Aorta (tissue), 5 donors: ENCODE results near the gene PHLDB1. TPM values are rescaled to one million over a fixed set of nuclear protein-coding genes. Genes with fewer than 3 reads are reported as not detected.
"Not testable (repeated sequence)": the region's sequence is repeated elsewhere in the genome, so short reads cannot be mapped to it uniquely, and the experiment has no call there.

Experiments
- ATAC-seq: fragments of 200-7000 bp; cut with Tn5 transposase; one replicate; pipeline ENCODE4 v1.9.1; 2022; ENCODE audit warnings: moderate library complexity; ENCODE audit not compliant: low FRiP score
- DNase-seq, 2 donors: peaks; one replicate each; pipeline ENCODE4 v3.0.0-alpha.2; 2020
- H3K27ac ChIP-seq, 2 donors: one replicate each; pipeline ENCODE4 v1.5.1; 2013; ENCODE audit warnings: low read length in 2 of 2, mild to moderate bottlenecking in 2 of 2, moderate library complexity in 2 of 2, control low read depth in 1 of 2, inconsistent platforms in 1 of 2, low read depth in 1 of 2
- H3K27me3 ChIP-seq, 2 donors: one replicate each; pipeline ENCODE4 v1.6.1; 2013; ENCODE audit warnings: control low read depth in 1 of 2, low read length in 1 of 2, mild to moderate bottlenecking in 1 of 2, moderate library complexity in 1 of 2; ENCODE audit not compliant: insufficient read depth in 2 of 2, control insufficient read depth in 1 of 2
- H3K36me3 ChIP-seq, 2 donors: one replicate each; pipeline ENCODE4 v1.6.1; 2013; ENCODE audit warnings: control low read depth in 1 of 2, low read length in 1 of 2, mild to moderate bottlenecking in 1 of 2; ENCODE audit not compliant: insufficient read depth in 2 of 2, control insufficient read depth in 1 of 2
- H3K4me1 ChIP-seq, 2 donors: one replicate each; pipeline ENCODE4 v1.6.1; 2013; ENCODE audit warnings: low read length in 2 of 2, control low read depth in 1 of 2, mild to moderate bottlenecking in 1 of 2, moderate library complexity in 1 of 2; ENCODE audit not compliant: insufficient read depth in 2 of 2, control insufficient read depth in 1 of 2
- H3K4me3 ChIP-seq, 2 donors: one replicate each; pipeline ENCODE4 v1.5.1; 2013; ENCODE audit warnings: low read length in 2 of 2, control low read depth in 1 of 2, mild to moderate bottlenecking in 1 of 2
- H3K9me3 ChIP-seq: one replicate; pipeline ENCODE4 v1.6.1; 2013; ENCODE audit warnings: mild to moderate bottlenecking, low read length; ENCODE audit not compliant: control insufficient read depth
- WGBS, 2 donors: extraction: QIAGEN DNeasy Blood & Tissue Kit; methylation state at CpG; one replicate each; pipeline ENCODE4 v1.1.7; 2013; 5-methylcytosine and 5-hydroxymethylcytosine counted together
- intact Hi-C, 2 donors: fragments of 100-400 bp; cut with DNase I; formaldehyde crosslinking; loops; one replicate each; pipeline versions ENCODE4 v1.14.2 to v1.15.0; 2022
- polyA plus RNA-seq, 2 donors: library from polyadenylated mRNA; stranded (reverse); fragments of 200-250 nt; gene quantifications; one replicate each; pipeline ENCODE4 v1.2.3, GENCODE V29; 2013
- total RNA-seq, 2 donors: library from RNA; stranded (reverse); fragmentation: NEBNext Ultra II Directional; extraction: Animal tissue kit (Norgen Biotek cat#: 25700); gene quantifications; one replicate each; pipeline ENCODE4 v1.2.1, GENCODE V29; 2021
- donor health status: healthy with polysubstance abuse.
- donor health status: Bipolar disorder and iron deficiency.
- donor health status: DM: no; HTN: no; CAD: no.
- donor health status: DM: no; HTN: no; CAD: no.
- donor health status: DM: yes; HTN: yes; CAD: no.

PHLDB1 gene
- total and polyA plus RNA-seq, 4 donors = 38.3 to 290 (median 267) TPM

GRCh38 chr11:118688339-118688738, 80.9 kb downstream of the PHLDB1 start:
- 91 to 92% methylated on average over 10 of the region's 10 CpGs for WGBS, 2 donors
- H3K27me3 ChIP-seq, H3K4me3 ChIP-seq, H3K4me1 ChIP-seq, H3K36me3 ChIP-seq, ATAC-seq, H3K9me3 ChIP-seq, H3K27ac ChIP-seq: not testable (repeated sequence)
- intact Hi-C loops = loop anchor here in 1 of 2 donors (2.0 kb wide), 1 partner anchor 268 kb away; the partner anchor contains the start of gene UPK2
- DNase-seq = peak in 1 of 2 donors; percentile 3

- Histone ChIP-seq H3K27ac (no peak overlapping the region), H3K27me3 (no peaks in the 10 kb centered on the region), H3K36me3 (no peaks in the 10 kb centered on the region), H3K4me1 (no peaks in the 10 kb centered on the region), H3K9me3 (no peaks in the 10 kb centered on the region), H3K4me3 (no peak overlapping the region)
- 73 to 77% methylated on average over 41 of the region's 41 CpGs for WGBS, 2 donors
- intact Hi-C loops = loop anchor here in 1 of 2 donors (2.0 kb wide), 1 partner anchor 268 kb away; the partner anchor contains the start of gene UPK2
- DNase-seq (peak in 1 of 2 donors; percentile 73), ATAC-seq (no peak)
Measured at GRCh38 chr11:118688851-118689502, 81.6 kb downstream of the PHLDB1 start.

GRCh38 chr11:118689503-118689851, 82.1 kb downstream of the PHLDB1 start:
- DNase-seq (peak in 1 of 2 donors; percentile 57), ATAC-seq (peak; percentile 27)
- 6 to 9% methylated on average over 8 to 9 of the region's 9 CpGs for WGBS, 2 donors
- intact Hi-C loops = loop anchor here in 1 of 2 donors (2.0 kb wide), 1 partner anchor 267 kb away; the partner anchor contains the start of gene UPK2
- Histone ChIP-seq H3K27me3 (no peaks in the 10 kb centered on the region), H3K36me3 (no peaks in the 10 kb centered on the region), H3K4me3 (no peak overlapping the region), H3K4me1 (no peaks in the 10 kb centered on the region), H3K9me3 (no peaks in the 10 kb centered on the region), H3K27ac (no peak overlapping the region)

GRCh38 chr11:118689852-118690552, 82.6 kb downstream of the PHLDB1 start:
- 6 to 7% methylated on average over 23 to 30 of the region's 30 CpGs for WGBS, 2 donors
- Histone ChIP-seq H3K9me3 (no peaks in the 10 kb centered on the region), H3K4me1 (no peaks in the 10 kb centered on the region), H3K36me3 (no peaks in the 10 kb centered on the region), H3K27ac (peak overlapping the region in 1 of 2 donors; percentile 27), H3K4me3 (no peak overlapping the region), H3K27me3 (no peaks in the 10 kb centered on the region)
- DNase-seq (peak; percentile 95 to 97), ATAC-seq (peak; percentile 97)
- intact Hi-C loops = loop anchor here (1.0 to 5.0 kb wide), 4 partner anchors 102 to 267 kb away; partner anchors contain the start of genes DDX6 (in 2 of the 2) and UPK2 (in 2 of the 2)

GRCh38 chr11:118690553-118691304, 83.3 kb downstream of the PHLDB1 start:
- H3K36me3 ChIP-seq = no peaks in the 10 kb centered on the region
- no peak overlapping the region for H3K27ac ChIP-seq
- no peaks in the 10 kb centered on the region for H3K4me1 ChIP-seq
- WGBS, 2 donors = 80 to 81% methylated on average over 15 of the region's 15 CpGs
- no peak for ATAC-seq
- DNase-seq = peak in 1 of 2 donors; percentile 49
- no peaks in the 10 kb centered on the region for H3K27me3 ChIP-seq
- no peak overlapping the region for H3K4me3 ChIP-seq
- intact Hi-C loops = loop anchor here (1.0 to 5.0 kb wide), 3 partner anchors 102 to 266 kb away; partner anchors contain the start of genes DDX6 (in 2 of the 2) and UPK2 (in 1 of the 2)
- H3K9me3 ChIP-seq = no peaks in the 10 kb centered on the region

- no peaks in the 10 kb centered on the region for H3K27me3 ChIP-seq
- 75 to 82% methylated on average over 15 of the region's 15 CpGs for WGBS, 2 donors
- no peaks in the 10 kb centered on the region for H3K4me1 ChIP-seq
- H3K27ac ChIP-seq = no peak overlapping the region
- DNase-seq (peak in 1 of 2 donors; percentile 71), ATAC-seq (no peak)
- intact Hi-C loops = loop anchor here (5.0 kb wide), 1 partner anchor 100 kb away; the partner anchor contains the start of gene DDX6 (in 2 of the 2)
- no peaks in the 10 kb centered on the region for H3K36me3 ChIP-seq
- H3K4me3 ChIP-seq = no peak overlapping the region
- H3K9me3 ChIP-seq = no peaks in the 10 kb centered on the region
Measured at GRCh38 chr11:118691926-118692830, 84.8 kb downstream of the PHLDB1 start.

GRCh38 chr11:118694185-118694584, 86.8 kb downstream of the PHLDB1 start:
- no peak overlapping the region for H3K4me3 ChIP-seq
- DNase-seq (peak in 1 of 2 donors; percentile 37), ATAC-seq (no peak)
- H3K36me3 ChIP-seq = no peaks in the 10 kb centered on the region
- no peaks in the 10 kb centered on the region for H3K9me3 ChIP-seq
- no peaks in the 10 kb centered on the region for H3K27me3 ChIP-seq
- intact Hi-C loops = loop anchor here (5.0 kb wide), 1 partner anchor 98 kb away; the partner anchor contains the start of gene DDX6 (in 2 of the 2)
- H3K4me1 ChIP-seq = no peaks in the 10 kb centered on the region
- H3K27ac ChIP-seq = no peak overlapping the region
- 91 to 92% methylated on average over 8 of the region's 8 CpGs for WGBS, 2 donors
